HG02678 (cell line): Measurements from ENCODE around the gene ECT2L.

ENCODE experiments used
- ATAC-seq: cut with Tn5 transposase; IDR thresholded peaks from one replicate; pipeline ENCODE4 v1.9.1; 2021; ENCODE audit warnings: mild to moderate bottlenecking, moderate library complexity; ENCODE audit not compliant: unreplicated experiment

Gene ECT2L

DNA sequence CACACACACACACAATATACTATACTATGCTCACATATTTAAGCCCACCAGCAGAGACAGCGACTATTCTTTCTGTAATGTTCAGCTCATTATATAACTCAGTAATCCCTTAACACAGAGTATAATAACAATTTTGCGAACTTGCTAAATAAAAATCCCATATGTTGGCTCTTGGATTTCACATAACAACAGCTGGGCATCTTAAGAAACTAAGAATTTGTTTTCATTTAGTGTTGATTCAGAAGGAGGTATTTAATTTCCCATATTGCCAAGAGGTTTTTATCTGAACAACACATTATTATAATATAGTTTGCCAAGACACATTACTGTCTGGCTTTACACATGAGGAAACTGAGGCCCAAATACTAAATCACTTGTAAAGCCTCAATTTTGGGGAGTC, 7.4 kb downstream of the ECT2L start:
- ATAC-seq = no peak

DNA sequence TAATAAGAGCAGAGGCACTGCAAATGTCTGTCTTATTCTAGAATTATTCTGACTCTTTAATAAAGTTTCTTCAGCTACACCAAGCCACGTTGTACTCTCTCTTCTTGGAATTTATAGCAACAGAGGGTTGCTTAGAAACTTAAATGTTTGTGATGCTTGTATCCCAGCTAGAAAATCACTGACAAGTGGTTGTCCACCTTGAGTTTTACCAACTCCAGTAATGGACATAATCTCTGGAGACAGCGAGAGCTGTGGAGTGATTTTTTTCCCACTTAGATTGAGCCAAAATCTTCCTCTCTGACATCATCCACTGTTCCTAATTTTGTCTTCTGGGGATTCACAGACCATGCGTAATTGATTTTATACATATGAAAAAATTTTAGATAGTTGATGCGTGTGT, 8.0 kb downstream of the ECT2L start:
- ATAC-seq = no peak

- no peak for ATAC-seq
These were observed 9.3 kb downstream of the ECT2L start for GRCh38 chr6:138805016-138805765.

- ATAC-seq = no peak
These were observed 11.0 kb downstream of the ECT2L start for GRCh38 chr6:138806889-138807288.

DNA sequence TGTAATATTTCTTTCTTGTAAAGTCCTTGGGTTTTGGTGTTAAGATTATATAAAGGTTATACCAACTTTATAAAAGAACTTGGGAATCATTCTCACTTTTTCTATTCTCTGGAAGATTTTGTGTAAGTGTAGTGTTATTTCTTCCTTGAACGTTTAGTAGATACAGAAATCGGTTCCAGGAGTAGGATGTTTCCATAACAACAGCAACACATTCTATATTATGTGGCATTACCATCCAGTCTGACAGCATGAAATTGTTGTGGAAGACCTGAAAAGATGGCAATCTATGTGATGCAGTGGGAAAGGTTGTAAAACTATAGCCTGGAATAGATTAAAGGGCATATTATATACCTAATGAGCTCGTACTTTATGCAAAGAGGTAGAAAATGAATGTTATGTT, 13.8 kb downstream of the ECT2L start:
- no peak for ATAC-seq

- ATAC-seq = no peak
These were observed 16.0 kb downstream of the ECT2L start for GRCh38 chr6:138811866-138812265.

DNA sequence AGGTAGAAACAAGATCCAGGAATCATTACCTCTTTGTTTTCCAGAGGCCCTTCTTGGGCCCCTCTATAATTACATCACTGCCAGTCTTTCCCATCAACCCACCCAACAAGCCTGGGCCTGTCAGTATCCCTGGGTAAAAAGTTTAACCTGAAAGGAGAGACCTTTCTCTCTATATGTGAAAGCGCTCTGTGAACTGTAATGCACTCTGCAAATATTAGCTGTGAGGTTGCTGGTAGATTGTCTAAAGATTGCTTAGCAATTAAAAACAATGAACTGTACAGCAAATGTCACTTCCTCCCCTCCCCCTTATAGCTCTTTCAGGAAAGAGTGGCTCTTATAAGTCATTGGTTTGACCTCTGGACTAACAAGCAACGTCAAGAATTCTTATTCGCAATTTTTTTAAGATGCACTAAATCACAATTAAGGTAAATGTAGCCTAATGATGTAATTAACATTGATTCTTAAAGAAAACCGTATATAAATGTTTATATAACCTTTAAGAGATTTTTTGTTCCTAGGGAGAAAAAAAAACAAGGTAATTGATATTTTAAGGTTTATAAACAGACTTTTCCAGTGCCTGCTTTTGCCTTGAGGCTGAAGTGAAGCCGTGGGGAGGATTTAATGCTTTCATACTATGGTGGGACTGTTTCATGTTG, 18.4 kb downstream of the ECT2L start:
- ATAC-seq = no peak

DNA sequence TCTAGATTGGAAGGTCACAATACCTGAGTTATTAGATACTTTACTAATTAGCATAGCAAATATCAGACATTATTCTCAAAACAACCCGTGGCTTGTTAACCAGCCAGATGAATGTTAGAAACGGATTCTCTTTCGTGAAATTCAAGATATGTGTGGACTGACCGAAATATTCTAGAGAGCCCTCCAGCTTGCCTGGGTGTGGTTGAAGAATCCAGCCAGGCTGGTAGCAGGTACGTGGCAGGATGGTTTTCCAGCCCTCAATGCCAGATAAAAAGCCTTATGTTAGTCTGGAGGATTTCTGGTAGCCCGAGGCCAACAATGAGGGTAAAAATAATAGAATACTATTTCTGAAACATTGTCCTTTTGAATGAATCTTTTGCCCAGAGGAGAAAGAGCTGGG, 19.3 kb downstream of the ECT2L start:
- no peak for ATAC-seq

GRCh38 chr6:138815797-138816528, 20.1 kb downstream of the ECT2L start:
- ATAC-seq = peak; percentile 68

GRCh38 chr6:138817799-138818198, 21.9 kb downstream of the ECT2L start:
- ATAC-seq = no peak

- ATAC-seq = peak; percentile 75
These were observed 22.8 kb downstream of the ECT2L start for GRCh38 chr6:138818496-138819194.

GRCh38 chr6:138821519-138821918, 25.6 kb downstream of the ECT2L start:
- ATAC-seq = no peak

DNA sequence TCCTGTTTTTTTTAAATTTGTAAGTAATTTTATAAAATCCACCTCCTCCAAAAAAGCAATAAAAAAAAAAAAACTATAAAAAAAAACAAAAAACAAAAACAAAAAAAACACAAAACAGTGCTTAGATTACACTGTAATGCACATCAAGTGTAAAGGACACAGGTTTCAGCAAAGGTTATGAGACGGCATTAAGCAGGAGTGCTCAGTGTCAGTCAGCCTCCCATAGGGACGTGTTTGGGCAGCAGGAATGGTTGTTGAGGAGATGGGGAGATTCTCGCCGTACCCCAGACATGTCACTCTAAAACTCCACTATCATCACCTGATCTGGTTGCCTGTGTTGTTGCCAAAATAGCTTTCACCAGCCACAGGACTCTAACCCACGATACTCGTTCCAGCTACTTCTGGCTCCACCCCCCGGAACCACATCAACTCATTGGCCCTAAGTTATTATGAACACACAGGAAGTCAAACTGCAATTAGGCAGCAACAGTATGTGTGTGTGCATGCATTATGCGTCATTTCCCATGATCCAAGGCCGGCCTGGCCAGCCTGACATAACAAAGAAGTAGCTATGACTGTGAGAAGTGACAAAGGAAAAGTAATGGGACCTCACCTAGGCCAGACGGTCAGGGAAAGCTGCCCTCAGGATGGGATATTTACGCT, 28.7 kb downstream of the ECT2L start:
- no peak for ATAC-seq

- ATAC-seq = no peak
These were observed 34.4 kb downstream of the ECT2L start for GRCh38 chr6:138830248-138830647.

DNA sequence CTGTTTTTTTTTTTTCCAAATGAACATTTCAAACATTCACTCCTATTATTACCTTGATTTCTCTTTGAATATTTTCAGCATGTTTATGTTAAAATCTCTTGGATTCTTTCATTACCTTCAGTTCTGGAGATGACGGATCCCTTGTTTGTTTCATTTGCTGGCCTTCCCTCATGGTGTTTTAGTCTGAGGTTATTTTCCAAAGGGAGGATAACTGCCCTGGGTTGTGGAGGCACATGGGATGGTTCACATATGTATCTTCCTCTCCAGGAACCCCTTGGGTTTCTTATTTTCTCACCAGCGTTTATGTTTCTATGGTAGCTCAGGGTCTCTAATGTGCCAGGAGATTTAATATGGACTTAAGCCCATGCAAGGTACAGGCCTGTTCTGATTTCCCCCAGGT, 36.3 kb downstream of the ECT2L start:
- no peak for ATAC-seq

DNA sequence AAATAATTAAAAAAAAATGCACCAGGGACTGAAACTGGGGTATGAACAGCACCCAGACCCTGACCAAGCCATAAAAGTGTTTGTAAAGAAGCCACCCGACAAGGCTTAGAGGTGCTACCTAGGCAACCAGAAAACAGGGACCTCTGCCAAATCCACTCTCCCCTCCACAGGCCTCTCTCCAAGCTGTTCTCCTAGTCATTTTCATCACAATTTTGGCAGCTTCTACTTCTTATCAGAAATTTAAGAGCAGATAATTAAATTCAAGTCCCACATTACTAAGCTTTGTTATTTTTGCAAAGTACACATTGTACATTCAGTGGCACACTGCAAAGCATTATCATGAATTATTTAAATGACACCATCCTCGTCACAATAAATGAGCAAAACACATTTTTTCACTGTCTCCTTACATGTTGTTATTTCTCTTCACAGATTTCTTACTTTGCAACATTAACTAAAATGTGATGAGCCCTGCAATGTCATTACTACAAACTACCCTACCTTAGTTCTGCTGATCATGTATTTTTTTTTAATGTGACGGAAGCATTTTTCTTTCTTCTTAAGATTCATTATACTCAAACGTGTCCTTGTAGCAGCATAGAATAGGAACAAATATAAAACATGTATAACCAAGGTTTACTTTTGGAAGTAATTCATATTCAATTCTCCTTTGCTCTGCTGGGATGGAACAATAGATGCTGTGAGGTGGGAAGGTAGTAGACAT, 38.1 kb downstream of the ECT2L start:
- ATAC-seq = no peak

DNA sequence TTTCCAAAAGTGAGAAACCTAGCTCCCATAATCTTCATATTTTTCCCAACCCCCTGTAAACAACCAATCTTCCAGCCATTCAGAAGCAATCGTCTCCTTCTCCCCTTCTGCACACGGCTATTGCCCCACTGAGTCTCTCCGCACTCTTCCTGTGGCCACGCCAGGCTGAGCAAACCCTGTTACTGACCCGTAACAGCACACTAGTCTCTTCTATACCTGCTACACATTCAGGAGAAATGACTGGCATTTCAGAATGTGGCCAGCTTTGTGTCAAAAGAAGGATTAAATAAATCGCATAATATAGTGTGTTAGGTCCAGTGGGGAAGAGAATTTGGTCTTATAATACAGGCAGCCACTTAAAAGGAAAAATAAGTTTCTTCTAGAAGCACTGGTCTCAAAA, 41.4 kb downstream of the ECT2L start:
- ATAC-seq = no peak

GRCh38 chr6:138844192-138844591, 48.3 kb downstream of the ECT2L start:
- ATAC-seq = no peak

GRCh38 chr6:138847884-138848283, 52.0 kb downstream of the ECT2L start:
- no peak for ATAC-seq

DNA sequence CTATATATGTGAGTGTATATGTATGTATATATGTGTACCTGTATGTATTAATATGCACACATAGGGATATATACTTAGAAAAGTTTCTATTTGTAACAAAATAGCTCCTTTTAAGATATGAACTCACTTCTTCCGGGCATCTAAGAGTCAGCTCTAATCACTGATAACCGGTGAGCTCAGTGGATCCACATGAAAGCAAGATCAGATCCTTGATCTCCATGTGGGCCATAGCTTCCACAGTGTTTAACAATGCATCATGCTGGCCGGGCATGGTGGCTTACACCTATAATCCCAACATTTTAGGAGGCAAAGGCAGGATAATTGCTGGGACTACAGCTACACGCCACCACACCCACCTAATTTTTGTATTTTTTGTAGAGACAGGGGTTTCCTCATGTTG, 52.6 kb downstream of the ECT2L start:
- ATAC-seq = no peak
